Fibroblast of skin of scalp (primary cell): ENCODE results near the gene BCAS1. TPM values are rescaled to one million over a fixed set of nuclear protein-coding genes. Genes with fewer than 3 reads are reported as not detected.

Source experiments
- DNase-seq: peaks from one replicate; pipeline ENCODE4 v3.0.0-alpha.2; 2013
- polyA plus RNA-seq, 2 experiments: library from polyadenylated mRNA; unstranded; fragments of 120-200 nt; gene quantifications; one replicate each; pipeline ENCODE4 v1.2.1, GENCODE V29; 2013; ENCODE audit not compliant: insufficient read length in 2 of 2

The BCAS1 gene, protein sequence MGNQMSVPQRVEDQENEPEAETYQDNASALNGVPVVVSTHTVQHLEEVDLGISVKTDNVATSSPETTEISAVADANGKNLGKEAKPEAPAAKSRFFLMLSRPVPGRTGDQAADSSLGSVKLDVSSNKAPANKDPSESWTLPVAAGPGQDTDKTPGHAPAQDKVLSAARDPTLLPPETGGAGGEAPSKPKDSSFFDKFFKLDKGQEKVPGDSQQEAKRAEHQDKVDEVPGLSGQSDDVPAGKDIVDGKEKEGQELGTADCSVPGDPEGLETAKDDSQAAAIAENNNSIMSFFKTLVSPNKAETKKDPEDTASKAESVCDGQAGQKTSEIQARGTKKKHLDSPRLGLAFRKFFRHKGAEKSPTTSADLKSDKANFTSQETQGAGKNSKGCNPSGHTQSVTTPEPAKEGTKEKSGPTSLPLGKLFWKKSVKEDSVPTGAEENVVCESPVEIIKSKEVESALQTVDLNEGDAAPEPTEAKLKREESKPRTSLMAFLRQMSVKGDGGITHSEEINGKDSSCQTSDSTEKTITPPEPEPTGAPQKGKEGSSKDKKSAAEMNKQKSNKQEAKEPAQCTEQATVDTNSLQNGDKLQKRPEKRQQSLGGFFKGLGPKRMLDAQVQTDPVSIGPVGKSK
- 0.24 TPM for polyA plus RNA-seq (2013, experiment 1 of 2; ENCODE audit: insufficient read length)
- polyA plus RNA-seq (2013, experiment 2 of 2; ENCODE audit: insufficient read length) = 1.3 TPM

- no peak for DNase-seq
Measured at GRCh38 chr20:54070187-54070987, at the start of gene BCAS1. Gene BCAS1 (minus strand): TSS chr20:54070594. CDS start chr20:54058718, 11,876 bp downstream.

DNA sequence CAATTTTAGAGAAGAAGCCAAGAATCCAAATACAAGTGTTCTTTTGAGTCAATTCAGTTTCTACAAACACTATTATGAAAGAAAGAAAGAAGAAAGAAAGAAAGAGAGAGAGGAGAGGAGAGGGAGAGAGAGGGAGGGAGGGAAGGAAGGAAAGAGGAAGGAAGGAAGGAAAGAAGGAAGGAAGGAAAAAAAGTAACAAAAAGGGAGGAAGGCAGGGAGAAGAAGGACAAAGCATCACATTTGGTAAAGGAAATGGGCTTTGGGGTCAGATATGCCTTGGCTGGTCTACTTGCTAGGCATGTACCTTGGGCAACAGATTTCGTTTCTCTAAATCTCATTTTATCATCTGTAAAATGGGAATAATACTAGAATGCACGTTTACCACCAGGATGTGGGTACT, 49.4 kb upstream of the BCAS1 start:
- DNase-seq = no peak

- DNase-seq = no peak
Measured at GRCh38 chr20:54118220-54119001, 48.0 kb upstream of the BCAS1 start.

- DNase-seq = no peak
Measured at GRCh38 chr20:54116550-54117235, 46.3 kb upstream of the BCAS1 start.

DNA sequence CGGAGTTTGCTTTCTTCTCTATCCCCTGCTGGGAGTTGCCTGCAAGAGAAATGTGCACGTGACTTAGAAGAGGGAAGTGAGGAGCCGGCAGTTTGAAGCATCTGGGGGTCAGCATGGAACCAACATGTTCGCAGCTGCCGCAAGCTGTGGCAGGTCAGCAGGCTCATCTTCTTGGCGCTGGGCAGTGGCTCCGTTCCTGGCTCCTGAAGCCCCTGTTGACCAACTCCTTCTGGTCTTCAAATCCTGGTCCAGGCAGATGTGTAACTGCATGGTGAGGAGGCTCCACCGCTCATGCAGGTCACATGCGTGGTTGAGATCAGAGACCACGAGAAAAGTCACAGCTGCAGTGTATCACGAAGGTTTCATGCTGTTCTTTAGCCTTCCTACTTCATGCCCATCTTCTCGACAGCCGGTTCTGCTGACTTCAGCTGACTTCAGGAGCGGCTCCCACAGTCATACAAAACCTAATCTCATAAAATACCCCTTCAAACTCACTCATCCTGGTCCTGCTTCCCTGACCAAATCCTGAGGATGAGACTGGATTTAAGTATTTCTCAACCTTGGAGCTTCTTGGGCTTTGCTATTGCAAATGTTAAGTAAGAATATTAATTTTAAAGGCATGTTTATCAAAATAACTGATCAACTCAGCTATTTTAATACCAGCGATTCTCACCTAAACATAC, 44.9 kb upstream of the BCAS1 start:
- peak; percentile 20 for DNase-seq

- DNase-seq = no peak
Measured at GRCh38 chr20:54114109-54114508, 43.7 kb upstream of the BCAS1 start.

DNA sequence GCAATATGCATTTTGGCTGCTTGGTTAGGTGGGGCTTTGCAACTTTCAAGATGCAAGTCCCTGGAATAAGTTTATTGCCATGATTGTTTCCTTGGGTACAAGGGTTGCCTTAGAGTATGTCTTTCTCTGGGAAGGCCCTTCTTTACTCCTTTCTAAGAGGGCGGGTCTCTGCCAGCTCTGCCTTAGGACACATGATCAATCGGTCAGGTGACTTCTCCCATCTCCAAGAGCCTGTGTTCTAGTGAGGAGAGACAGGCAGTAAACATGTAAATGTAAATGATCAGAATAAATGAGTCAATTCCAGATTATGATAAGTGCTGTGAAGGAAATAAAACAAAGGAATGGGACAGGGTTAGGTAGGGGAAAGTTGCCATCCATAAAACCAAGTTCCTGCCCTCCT, 43.2 kb upstream of the BCAS1 start:
- no peak for DNase-seq

- DNase-seq = no peak
Measured at GRCh38 chr20:54112221-54112884, 42.0 kb upstream of the BCAS1 start.

GRCh38 chr20:54111460-54111859, 41.1 kb upstream of the BCAS1 start:
- DNase-seq = no peak

GRCh38 chr20:54110457-54110856, 40.1 kb upstream of the BCAS1 start:
- DNase-seq = no peak

GRCh38 chr20:54110041-54110440, 39.6 kb upstream of the BCAS1 start:
- no peak for DNase-seq

DNA sequence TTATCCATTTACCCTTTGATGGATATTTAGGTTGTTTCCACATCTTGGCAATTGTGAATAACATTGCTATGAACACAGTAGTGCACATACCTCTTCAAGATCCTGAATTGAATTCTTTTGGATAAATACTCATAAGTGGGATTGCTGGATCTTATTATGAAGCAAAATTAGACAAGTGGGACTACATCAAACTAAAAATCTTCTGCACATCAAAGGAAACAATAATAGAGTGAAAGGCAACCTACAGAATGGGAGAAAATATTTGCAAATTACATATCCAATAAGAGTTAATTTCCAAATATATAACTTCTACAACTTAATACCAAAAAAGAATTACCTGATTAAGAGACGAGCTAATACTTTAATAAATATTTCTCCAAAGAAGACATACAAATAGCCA, 38.4 kb upstream of the BCAS1 start:
- no peak for DNase-seq

- DNase-seq = no peak
Measured at GRCh38 chr20:54108326-54108642, 37.9 kb upstream of the BCAS1 start.

- DNase-seq = no peak
Measured at GRCh38 chr20:54107600-54108325, 37.4 kb upstream of the BCAS1 start.

GRCh38 chr20:54107181-54107580, 36.8 kb upstream of the BCAS1 start:
- no peak for DNase-seq

DNA sequence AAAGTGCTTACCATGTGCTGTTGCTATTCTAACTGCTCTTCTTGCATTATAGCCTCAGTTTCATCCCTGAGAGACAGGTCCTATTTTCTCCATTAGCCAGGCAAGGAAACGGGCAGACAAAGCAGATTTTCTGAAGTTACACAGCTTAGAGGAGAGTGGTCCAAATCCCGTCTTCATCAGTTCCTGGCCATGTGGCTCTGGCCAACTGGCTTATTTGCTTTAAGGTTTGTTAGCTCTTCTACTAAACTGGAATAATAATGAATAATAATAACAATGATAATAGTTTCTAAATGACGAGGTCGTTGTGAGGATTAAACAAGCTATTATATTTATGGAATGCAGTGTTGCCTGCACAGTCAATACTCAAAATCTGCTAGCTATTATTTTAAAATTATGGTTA, 35.8 kb upstream of the BCAS1 start:
- no peak for DNase-seq

DNA sequence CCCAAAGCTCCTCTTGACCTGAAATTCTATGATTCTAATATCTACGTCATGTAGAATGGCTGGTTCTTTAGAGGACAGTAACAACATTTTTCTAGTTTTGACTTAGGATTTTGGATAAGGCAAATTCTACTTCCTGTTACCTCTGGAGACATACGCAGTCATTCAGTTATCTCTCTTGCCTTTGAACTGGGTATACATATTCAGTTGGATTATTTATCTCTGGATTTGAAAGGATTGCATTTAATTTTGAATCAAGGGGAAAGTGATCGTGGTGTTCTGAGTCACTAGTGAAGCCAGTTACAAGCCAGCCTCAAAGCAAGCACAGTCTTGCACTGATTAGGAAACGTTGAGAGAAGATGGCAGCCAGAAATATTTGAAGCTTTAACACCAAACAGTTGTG, 35.3 kb upstream of the BCAS1 start:
- DNase-seq = no peak

DNA sequence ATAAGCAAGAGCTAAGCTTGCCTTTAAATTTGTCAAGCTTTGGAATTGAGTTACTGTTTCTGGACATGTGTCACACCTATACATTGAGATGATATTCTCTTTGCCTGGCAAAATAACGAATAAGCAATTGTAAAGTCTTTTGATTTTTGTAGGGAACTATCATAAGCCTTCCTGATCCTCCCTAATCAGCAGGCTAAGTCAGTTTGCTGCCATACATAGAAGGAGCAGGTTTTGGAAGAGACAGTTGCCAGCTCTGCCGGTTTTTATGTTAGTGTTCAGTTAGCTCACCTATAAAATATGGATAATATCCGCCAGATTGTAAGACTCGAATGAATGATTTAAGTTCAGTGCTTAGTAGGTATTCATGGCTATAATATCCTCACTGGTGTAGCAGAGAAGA, 34.4 kb upstream of the BCAS1 start:
- DNase-seq = no peak

DNA sequence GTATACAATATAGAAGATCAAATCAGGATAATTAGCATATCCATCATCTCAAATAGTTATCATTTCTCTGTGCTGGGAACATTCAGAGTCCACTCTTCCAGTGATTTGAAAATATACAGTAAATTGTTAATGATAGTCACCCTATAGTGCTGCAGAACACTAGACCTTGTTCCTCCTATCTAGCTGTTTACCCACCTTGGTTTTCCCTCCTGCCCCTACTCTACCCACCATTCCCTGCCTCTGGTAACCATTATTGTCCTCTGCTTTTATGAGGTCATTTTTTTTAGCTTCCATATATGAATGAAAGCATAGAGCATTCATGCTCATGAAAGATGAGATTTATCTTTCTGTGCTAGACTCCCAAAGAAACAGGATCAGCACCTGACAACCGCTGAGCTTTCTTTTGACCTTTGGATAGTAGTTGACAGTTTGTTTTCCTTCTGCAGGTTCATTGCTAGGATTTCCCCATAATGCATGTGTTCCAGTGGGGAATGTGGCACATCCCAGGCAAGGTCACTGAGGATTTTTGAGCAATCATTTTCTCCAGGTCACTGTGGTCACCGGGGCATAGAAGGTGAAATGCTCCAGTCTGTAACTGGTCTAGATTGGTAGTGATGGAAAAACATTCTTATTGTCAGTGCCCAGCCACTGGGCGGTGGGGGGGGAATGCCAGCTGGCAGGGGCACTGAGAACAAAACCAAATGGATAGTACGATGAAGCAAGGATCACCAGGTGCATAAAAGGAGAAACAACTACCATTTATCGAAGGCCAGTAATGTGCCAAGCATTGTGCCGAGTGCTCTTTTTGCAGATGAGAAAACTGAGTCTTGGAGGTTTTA, 33.6 kb upstream of the BCAS1 start:
- DNase-seq = no peak
